CD4-positive, alpha-beta T cell treated with Interleukin-17A for 4 hours (primary cell): Measurements from ENCODE around the gene MAPK11.

Experiments used
- DNase-seq: peaks from one replicate; pipeline ENCODE4 v3.0.0-alpha.2; 2020; ENCODE audit warnings: mixed read lengths

MAPK11 gene

DNA sequence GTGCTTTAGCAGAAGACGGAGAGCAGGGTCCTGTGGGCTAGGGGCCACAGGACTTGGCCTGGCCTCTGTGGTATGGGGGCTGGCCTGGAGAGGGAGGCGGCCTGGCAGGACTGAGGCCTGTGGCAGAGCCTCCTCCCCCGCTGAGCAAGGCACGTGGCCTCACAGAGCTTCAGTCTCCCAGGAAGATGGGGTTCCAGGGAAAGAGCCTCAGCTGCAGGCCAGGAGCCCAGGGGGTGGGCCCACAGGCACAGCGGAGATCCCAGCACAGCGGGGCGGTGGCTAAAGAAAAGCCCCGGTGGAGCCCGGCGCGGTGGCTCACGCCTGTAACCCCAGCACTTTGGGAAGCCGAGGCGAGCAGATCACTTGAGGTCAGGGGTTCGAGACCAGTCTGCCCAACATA, 10.9 kb downstream of the MAPK11 start:
- DNase-seq = no peak

DNA sequence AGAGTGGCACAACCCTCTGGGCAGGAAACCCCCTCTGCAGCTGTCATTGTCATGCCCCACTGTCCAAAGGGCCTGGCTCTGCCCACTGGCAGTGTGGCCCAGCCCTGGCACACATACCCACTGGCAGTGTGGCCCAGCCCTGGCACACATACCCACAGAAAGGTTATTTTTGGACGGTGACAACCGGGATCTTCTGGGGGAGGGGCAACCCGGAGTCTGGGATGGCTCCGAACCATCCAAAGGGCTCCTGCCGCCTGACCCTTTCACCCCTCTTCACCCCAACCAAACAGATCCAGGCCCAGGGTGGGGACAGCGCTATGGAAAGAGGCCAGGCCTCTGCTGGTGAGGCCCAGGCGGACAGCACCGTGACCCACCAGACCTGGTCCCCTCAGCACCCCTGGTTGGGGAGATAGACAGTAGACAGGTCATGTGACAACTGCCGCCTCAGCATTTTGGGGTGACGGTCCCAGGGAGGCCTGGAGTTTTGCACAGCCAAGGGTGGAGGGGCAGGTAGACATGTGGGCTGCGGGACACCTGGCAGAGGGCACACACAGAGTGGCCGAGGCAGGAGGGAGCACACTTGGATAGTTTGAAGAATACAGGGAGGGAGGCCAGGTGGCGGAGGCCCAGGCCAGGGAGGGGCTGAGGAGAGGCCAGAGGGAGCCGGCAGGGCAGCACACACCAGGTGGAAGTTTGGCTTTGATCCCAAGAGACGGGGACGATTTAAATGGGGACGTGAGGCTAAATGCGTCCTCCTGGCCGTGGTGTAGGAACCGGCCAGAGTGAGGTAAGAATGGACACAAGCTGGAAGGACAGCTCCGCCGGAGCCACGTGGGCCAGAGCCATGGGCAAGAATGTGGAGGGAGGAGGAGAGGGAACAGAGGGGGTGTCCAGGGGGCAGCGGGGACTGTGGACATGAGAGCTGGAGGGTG, 11.6 kb downstream of the MAPK11 start:
- DNase-seq = no peak

DNA sequence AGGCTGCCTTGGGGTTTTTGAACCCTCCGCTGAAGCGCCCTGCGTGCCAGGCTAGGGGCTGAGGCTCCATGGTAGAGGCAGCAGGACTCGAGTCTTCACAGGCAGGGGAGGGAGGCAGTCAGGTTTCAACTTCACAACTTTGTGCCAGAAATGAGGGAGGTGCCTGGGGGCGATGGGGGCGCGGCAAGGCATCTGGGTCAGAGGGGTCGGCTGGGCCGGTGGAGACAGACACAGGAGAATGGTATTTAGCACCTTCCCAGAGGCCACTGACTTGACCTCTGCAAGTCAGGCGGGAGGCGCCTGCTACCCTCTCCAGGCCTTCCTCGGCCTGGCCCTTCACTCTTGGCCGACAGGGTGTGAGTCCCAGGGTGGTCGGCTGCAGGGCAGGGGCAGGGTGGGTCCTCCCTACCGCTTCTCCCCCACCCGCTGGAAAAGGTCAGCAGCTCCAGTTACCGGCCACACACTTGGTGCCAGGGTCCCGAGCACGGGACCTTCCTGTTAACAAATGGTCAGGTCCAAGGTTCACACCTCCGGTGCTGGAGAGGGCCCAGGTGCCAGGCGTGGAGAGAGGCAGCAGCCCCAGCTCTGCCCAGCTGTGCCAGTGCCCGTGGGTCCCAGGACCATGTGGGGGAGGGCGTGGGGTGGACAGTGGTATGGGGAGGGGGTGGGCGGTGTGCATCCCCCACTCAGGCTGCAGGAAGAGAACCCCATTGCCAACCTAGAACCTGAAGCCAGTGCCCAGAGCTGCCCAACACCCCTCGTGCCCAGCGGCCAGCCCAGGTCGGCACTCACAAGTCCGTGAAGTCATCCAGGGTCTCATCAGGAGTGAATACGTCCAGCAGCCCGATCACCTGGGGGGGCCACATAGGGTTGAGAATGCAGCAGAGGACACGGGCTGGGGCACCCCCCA, 12.5 kb downstream of the MAPK11 start:
- no peak for DNase-seq

DNA sequence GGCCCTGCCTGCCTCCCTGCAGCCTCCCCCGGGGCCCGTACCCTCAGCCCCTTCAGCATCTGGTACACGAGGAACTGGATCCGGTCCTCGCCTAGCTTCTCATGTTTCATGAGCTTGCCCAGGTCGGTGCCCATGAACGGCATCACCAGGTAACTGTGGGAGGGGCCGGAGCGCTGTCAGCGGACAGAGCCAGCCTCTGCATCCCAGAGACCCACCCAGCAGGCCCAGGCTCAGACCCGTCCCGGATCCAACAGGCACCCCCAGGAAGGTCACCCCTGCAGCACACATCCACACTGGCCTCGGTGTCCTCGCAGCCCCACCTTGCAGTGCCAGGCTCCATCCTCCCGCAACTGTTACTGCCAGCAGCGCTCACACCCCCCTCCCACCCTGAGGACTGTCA, 13.1 kb downstream of the MAPK11 start:
- DNase-seq = no peak

DNA sequence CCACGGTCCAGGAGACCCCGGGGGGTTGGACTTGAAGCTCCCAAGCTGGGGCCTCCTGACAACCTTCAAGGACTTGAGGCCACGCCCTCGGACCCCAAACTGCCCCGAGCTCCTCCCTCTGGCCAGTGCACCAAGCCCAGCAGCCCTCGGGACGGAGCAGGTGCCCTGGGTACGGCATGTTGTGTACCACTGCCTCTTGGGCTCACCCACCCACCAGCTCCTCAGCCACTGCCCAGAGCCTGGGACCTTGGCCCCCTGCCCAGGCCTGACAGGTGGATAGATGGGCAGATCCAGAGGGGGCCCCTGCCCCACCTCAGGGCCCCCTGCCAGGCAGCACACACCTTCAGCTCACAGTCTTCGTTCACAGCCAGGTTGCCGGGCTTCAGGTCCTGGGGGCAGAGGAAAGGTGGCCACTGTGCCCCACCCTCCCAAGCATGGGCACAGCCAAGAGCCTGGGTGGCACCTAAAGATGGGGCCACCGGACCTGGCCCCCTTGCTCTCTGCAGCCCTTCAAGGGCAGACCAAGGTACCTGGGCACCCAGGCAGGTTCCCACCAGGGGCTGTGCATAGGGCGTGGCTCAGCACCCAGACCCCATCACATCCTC, 13.8 kb downstream of the MAPK11 start:
- DNase-seq = no peak

DNA sequence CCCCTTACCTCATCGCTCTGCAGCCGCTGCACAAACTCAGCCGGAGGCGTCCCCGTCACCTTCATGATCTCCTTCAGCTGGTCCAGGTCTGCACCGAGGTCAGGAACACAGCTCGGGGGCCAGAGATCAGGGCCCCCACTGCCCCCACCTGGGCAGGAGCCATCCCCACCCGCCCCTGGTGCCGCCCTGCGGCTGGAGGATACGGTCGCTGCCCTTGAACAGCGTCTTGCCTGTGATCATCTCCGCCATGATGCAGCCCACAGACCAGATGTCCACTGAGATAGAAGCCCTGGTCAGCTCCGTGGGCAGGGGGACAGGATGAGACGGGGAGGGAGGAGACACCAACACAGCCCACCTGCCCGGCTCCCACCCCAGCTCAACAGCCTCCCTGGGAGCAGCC, 14.6 kb downstream of the MAPK11 start:
- no peak for DNase-seq

DNA sequence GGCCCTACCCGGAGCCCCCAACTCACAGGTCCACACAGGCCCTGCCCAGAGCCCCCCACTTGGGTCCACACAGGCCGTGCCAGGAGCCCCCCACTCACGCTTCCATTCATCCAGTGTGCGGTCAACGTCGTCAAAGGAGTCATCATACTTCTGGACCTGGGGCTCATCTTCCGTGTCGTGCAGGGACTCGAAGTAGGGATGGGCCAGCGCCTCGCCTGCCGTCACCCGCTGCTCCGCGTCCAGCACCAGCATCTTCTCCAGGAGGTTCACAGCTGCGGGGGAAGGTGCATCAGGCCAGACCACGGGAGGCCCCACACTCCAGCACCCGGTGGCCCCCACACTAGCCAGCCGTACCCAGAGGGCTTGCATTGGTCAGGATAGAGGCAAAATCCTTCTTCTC, 15.1 kb downstream of the MAPK11 start:
- DNase-seq = no peak

DNA sequence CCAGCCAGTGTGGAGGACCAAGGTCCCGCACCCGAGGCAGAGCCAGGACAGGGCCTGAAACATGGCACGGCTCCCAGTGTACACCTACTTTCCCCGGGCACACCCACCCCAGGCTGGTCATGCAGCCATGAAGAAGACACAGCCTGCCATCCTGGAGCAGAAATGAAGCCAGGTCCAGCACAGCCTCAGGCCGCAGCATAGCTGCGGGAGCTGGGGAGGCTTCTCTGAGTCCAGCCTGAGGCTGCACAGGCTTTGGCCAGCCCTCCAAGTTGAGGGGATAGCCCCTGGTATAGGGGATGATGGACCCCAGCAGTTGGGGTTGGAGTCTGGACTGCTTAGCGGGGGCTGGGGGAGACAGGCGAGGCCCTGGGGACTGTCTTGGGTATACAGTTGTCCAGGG, 16.2 kb downstream of the MAPK11 start:
- no peak for DNase-seq

DNA sequence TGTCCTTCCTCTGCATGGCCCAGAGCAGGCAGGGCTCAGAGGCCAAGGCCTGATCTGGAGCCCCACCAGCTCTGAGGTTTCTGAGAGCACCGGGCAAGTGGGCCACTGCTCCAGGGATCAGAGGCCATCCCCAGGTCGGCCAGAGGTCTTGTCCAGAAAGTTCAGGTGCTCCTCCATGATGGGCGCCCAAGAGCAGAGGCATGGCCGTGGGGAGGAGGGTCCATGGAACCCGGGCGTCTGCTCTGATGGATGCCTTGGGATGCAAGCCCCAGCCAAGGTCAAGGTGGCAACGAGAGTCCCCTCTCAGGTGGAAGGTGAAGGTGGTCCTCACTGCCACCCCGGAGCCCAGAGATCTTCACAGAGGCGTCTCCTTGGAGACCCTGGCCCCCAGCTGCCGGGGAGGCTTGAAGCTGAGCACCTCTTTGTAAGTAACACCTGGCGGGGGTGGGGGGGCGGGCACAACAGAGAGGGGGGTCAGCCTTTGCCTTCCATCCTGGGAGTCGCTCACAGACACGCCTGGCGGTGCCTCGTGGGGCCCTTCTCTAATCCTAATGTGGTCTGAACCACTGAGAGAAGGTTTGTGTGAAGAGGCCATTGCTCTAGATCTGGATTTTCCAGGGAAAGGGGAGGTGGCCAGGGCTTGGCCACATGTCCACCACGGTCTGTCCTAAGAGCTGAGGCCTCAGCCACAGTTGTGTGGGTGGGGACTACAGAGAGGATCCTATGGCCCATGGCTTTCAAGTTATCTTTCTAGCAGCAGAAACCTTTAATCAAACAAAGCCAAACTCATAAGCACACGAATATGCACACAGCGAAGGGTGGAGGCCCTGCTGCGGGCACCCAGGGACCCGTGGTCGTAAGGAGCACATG, 16.9 kb downstream of the MAPK11 start:
- no peak for DNase-seq

DNA sequence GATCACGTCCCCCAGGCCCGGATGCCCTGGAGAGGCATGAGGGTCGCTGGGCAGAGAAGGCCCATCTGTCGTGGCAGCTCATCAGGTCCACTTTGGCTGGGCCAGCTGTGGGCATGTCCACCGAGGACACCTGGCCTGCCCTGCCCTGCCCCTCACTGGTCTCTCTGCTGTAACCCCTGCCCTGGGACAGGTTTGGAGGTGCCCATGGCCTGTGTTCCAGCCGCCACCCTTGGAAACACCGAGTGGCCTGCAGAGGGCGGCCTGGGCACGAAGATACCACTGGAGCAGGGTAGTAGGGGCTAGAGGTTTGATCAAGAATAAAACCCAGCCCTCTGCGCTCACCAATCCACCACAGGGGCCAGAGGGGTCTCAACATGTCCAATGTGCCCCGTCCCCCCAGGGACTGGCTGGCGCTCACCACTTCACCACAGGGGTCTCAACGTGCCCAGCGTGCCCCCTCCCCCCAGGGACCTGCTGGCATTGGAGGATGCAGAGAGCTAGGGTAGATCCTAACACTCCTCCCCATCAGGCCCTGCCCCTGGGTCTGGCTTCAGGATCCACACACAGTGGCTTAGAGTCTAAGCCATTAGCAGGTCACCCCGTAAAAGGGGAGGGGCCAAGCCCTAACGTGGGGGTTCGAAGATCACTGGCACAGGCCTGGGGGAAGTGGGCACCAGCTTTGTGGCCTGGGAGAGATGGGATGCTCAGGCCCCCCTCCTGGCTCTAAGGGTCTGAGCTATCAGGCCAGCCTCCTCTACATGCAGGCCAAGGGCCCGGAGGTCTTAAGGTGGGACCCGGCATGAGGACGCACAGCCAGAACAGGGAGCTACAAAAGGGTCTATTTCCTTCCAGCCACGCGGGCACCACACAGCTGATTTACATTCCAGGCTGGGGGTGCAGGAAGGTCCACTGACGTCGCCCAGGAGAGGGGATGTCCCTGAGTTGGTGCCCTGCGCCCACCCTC, 17.8 kb downstream of the MAPK11 start:
- peak; percentile 79 for DNase-seq

DNA sequence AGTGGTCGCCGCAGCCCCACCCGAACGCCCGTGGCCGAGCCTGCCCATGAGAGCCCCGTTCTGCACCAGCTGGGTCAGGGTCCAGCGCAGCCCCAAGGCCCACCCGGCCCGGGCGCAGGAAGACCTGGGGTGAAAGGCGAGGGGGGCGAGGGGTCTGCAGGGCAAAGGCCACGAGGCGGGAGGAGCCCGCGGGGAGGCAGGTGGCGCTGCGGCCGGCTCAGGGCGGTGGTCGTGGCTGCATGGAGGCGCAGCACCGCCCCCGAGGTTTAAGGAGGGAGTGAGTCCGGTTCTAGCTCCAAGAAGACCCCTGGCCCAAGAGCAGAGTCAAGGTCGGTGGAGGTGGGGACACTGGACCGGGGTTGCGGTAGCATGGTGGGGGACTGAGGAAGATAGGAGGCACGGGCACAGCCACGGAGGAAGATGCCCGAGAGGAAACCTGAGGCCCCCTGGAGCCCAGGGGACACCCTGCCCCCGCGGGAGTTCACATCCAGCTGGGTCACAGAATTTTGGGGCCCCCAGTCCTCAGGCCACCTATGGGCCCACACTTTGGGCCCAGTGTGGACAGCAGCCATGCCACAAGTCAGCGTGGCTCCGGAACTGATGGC, 18.6 kb downstream of the MAPK11 start:
- peak; percentile 15 for DNase-seq

DNA sequence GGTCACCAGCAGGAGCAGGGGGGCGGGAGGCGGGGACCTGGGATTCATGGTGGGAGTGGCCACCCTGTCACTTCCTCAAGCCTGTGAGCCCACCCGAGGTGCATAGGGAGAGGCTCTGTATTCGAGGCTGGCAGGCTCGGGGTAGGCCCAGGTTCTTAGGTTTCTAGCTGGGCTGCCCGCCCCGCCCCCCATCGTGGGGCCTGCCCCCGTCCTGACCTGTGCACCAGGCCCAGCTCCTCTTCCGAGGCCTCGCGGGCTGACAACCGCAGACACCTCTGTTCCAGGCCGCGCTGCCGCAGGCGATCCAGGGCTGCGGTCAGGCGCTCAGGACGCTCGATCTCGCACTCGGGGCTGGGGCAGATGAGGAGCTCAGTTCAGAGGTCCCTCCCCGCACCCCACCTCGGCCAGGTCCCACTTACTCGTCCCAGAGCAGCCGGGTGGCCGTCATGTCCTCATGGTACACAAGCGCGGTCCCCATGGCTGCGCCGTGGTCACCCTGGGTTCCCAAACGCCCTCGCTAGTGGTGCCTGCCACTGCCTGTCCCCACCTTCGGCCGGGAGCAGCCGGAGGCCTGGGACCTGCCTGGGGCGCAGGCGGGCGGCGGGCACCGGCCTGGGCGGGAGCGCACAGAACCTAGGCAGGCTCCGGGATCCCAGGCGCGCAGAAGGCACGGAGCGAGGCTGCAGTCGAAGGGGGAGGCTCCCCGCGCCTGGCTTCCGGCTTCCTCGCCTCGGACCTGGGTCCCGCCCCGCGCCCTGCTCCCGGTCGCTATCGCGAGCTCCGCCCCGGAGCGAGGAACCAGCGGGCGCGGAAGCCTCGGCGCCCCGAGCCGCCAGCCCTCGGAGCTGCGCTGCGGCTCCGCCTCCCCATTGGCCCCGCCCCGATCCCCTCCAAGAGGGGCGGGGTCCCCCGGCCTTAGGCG, 19.4 kb downstream of the MAPK11 start, which contains the start of gene HDAC10:
TSS of gene HDAC10 (minus strand) at position 711 of the 922 bp plus-strand sequence. CDS start at position 478, 233 bp downstream.
- peak; percentile 90 for DNase-seq

DNA sequence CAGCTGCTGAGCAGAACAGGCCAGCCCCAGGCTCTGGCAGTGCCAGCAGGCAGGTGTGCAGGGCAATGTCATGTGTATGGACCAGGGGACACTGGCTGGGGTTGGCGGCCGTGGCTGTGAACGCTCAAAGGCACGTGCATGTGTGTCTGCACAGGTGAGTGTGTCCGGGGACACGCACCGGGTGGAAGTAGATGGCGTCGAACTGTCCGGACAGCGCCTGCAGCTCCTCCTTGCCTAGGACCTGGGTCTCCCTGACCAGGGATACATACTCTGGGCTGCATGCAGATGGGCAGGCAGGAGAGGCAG, 20.0 kb downstream of the MAPK11 start:
- no peak for DNase-seq

DNA sequence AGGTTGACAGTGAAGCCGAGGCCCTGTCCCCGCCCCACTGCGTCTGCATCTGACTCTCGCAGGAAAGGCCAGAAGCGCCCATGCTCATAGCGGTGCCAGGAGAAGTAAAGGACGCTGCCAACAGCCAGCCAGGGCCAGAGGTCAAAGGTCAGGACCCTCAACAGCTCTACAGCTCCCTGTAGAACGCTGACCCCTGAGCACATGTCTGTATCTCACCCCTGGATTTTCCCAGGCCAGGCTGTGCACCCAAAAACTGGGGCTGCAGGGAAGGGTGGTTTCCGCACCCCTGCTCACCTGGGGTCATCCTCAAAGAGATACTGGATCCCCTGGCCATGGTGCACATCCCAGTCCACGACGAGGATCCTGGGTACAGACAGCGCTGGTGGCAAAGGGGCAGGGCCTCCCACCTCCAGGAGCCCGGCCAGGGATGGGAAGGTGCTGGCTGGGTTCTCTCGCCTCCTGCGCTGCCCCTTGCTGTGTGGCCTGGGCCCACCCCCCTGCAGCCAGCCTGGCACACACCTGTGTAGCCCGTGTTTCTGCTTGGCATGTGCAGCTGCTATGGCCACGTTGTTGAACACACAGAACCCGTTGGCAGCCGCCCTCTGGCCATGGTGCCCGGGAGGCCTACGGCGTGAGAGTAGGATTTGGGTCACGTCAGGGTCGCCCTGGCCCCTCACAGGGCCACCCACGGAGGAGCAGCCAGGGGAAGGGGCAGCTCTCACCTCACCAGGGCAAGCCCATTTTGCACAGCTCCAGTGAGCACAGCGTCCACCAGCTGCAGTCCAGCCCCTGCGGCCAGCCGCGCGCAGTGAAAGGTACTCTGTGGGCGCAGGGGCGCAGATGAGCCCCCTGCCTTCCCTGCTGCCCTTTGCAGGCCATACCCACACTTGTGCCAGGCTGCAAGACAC, 20.6 kb downstream of the MAPK11 start:
- no peak for DNase-seq

DNA sequence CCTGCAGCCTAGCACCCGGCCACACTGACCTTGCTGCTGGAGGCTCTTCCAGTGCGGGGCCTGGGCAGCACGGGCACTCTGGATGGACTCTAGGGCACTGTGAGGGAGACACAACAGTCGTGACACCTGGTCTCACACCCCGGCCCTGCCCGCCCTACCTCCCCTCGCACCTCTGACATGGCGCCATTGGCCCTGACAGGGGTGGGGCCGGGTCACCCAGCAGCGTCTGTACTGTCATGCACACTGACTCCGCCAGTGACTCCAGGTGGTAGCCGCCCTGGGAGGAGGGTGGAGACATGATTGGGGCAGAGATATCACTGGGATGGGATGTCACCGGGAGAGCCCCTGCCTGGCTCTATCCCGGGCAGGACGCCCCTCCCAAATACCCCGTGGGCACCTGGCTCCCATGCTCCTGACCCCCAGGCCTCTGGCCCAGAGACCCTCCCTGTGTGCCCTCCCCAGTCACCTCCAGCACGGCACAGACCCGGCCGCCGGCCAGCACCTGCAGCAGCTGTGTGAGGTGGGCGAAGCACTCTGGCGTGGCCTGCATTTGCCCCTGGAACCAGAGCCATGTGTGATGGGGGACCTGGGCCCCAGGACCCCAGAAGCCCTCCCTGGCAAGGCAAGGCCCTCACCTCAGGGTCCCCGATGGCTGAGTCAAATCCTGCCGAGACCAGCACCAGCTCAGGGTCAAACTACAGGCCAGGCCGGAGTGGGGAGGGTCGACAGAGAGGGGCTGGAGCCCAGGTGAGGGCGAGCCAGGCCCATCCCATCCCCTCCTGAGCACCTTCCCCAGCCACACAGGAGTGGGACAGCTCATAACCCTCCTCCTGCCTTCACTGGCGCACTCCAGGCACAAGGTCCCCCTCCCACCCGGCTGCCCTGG, 21.7 kb downstream of the MAPK11 start:
- DNase-seq = no peak

DNA sequence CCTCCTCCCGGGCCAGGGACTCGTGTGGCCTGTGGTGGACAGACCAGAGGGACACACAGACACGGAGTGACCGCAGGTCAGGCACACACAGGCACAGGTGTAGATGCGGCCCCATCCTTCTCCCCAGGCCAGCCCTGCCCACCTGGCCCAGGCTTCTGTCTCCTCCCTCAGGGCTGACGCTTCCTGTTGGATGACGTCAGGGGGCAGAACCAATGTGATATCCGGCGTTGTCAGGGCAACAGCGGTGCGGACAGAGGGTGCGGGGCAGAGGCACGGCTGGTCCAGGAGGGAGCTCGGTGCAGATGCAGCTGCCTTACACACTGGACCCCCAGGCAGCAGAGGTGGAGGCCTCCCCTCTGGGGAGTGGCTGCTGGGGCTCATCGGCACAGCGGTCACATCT, 22.4 kb downstream of the MAPK11 start:
- peak; percentile 58 for DNase-seq
